GM18873 (cell line): ENCODE data around the gene LRTM2.

ENCODE experiments used
- ATAC-seq: cut with Tn5 transposase; IDR thresholded peaks from one replicate; pipeline ENCODE4 v1.9.1; 2021; ENCODE audit warnings: mild to moderate bottlenecking, moderate library complexity, moderate number of reproducible peaks; ENCODE audit not compliant: unreplicated experiment, low FRiP score

LRTM2 gene

GRCh38 chr12:1797011-1797901 lies 23.1 kb upstream of the LRTM2 start:
- ATAC-seq: no peak

DNA sequence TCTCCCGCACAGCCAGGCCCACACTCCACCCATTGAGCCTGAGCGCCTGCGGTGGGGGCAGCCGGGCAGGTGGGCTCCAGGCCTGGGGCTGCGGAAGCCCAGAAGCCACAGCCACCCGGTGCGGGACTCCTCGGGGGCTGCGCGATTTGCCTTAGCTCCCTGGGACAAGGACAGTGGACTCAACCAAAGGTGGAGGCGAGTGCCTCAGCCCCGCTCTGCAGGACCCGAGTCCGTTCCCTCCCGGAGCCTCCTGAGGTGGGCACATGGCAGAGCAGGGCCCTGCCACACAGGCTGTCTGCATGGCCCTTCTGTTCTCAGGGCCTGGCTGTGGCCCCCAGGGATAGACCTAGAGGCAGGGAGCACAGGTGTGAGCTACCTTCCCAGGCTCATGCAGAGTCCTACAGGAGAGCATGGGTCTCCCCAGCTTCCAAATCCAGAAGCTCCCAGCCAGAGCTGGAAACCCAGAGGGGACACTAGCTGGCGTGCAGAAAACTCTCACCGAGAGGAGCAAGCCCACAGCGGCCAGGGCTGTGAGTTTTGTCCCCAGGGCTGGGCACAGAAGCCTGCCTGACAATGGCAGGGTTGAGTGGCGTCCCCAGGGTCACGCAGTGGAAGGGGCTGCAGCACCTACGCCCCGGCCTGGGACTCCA lies 22.2 kb upstream of the LRTM2 start:
- no peak for ATAC-seq

DNA sequence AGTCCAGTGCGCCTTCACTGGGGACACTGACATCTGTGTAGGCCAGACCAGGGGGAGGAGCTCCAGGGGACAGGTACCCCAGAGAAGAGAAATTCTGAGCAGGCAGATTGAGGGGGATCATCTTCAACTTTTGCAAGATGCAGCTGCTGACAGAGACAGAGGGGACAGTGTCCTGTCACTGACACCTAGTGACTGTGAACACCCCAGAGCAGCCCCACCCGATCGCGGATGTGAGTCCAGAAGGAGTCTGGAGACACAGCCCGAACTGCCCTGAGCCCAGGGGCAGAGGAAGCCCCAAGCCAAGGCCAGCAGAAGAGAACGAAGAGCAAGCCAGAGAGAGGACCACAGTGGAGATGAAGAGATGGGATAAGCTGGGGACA lies 21.7 kb upstream of the LRTM2 start:
- ATAC-seq: no peak

- ATAC-seq: no peak
These were observed 21.1 kb upstream of the LRTM2 start for GRCh38 chr12:1799051-1799881.

DNA sequence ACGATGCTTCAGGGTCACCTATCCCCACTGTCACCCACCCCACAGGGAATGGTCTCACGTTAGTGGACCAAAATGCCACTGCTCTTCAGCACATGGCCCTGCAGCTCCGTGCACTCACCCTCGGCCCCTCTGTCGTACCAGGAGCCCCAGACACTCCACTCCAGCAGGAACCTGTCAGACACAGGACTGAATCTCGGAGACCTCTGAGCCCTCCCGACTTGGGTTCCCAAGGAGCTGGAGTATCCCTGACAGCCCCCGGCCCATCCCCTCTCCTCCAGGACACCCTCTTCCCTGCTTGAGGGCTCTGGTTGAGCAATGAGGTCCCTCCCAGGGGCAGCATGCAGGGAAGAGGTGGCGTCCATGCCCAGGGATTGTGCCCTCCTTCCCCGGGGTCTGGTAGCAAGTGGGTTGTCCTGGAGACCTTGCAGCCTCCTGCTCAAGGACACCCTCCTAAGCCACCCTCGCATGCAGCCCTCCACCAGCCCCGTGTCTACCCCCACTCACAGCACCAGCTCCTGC lies 20.4 kb upstream of the LRTM2 start:
- no peak for ATAC-seq

- ATAC-seq: no peak
These were observed 19.7 kb upstream of the LRTM2 start for GRCh38 chr12:1800401-1801302.

- no peak for ATAC-seq
These were observed 18.9 kb upstream of the LRTM2 start for GRCh38 chr12:1801303-1801975.

DNA sequence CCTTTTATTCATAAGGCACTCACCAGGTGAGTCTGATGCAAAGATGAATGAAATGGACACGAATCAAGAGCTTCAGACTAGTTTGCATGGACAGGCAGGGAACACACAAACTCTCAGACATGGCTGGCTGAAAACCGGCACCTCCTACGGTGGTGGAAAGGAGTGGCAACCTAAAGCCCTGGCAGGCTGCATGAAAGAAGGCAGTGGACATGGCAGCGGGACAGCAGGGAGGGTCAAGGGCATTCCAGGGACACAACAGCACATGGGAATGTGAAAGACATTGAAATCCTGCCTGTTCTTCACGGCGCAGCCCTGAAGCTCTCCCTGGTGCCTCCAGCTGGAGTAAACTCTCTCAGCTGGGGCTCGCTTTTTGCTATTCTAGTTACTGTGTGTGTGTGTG lies 16.6 kb upstream of the LRTM2 start:
- ATAC-seq: no peak

- ATAC-seq: peak; percentile 74
These were observed 15.6 kb upstream of the LRTM2 start for GRCh38 chr12:1804545-1805332.

- ATAC-seq: no peak
These were observed 14.8 kb upstream of the LRTM2 start for GRCh38 chr12:1805441-1806081.

GRCh38 chr12:1806301-1807086 lies 13.9 kb upstream of the LRTM2 start:
- no peak for ATAC-seq

DNA sequence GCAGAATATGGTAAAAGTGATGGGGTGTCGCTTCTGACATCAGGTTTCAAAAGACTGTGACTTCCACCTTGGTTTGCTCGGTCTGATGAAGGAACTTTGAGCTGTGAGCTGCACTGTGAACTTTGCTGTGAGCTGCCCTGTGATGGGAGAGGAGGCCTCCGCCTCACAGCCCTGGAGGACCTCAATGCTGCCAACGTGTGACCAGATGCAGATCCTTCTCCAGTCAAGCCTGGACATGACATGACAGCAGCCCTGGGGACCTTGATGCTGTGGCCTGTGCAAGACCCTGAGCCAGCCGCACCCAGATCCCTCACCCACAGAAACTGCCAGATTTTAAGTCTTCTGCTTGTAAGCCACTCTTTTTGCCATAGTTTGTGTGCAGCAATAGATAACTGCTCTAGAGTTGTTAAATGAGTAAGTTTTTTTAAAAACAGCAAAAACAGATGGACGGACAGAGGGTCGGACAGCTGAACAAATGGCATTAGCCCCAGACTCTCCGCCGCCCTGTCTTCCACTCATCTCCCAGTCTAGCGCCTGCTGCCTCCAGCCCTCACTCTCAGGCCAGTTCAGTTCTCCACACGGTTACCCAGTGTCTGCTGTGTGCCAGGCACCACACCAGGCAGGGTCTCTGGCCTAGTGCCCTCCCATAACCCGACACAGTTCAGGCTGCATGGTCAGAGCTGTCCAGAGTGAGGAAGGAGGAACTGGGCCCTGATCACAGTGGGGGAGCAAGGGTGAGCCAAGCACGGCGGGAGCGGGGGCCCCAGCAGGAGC lies 13.1 kb upstream of the LRTM2 start:
- no peak for ATAC-seq

DNA sequence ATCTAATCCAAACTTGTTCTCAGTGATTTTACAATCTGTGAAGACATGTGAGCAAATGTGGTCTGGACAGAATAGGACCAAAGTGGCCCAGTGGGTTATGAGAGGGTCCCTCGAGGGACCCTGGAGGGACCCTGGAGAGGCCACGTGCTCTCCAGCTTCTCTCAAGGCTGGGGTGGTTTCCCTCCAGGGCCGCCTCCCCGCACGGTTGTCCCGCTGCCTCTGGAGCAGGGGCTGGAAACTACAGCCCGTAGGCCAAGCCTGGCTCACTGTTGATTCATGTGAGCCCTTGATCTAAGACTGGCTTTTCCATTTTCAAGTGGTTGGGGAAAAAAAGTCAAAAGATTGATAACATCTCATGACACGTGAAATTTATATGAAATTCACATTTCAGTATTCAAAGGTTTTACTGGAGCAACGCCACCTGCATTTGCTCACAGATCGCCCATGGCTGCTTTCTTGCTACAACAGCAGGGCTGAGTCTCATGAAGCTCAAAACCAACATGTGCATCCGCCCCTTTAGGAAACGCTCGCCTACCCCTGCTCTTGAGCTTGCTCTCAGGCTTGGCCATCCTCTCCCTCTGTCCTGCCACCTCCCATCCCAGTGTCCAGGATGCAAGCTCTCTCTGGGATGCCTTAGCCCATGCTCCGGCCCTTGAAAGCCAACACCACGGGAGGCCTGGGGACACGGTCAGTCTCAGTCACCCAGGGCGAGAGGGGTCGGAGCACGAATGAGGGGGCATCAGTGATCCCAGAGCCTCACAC lies 12.1 kb upstream of the LRTM2 start:
- ATAC-seq: no peak

- ATAC-seq: no peak
These were observed 11.4 kb upstream of the LRTM2 start for GRCh38 chr12:1808798-1809480.

GRCh38 chr12:1809591-1810190 lies 10.7 kb upstream of the LRTM2 start:
- no peak for ATAC-seq
